Activated CD4-positive, alpha-beta T cell treated with anti-CD3 and anti-CD28 coated beads for 48 hours (primary cell): ENCODE results near the gene PTRH2.

ENCODE experiments used
- DNase-seq: peaks from one replicate; pipeline ENCODE4 v3.0.0-alpha.2; 2020

PTRH2 gene

DNA sequence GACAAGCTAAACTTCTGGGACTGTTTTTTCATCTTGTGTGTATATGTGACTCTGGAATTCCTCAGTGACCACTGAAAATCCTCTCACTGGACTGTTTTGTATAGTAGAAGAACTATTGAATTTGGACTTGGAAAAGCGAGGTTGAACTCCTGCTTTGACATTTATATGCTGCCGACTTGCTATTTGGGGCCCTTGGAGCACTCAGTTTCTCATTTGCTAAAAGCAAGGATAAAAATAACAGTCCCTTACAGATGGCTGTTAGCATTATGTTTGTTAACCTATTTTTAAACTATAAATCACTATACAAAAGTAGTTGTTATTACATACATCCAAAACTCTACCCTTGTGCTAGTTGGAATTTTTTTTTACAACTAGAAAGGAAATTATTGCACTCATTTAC, 9.2 kb upstream of the PTRH2 start:
- no peak for DNase-seq

DNA sequence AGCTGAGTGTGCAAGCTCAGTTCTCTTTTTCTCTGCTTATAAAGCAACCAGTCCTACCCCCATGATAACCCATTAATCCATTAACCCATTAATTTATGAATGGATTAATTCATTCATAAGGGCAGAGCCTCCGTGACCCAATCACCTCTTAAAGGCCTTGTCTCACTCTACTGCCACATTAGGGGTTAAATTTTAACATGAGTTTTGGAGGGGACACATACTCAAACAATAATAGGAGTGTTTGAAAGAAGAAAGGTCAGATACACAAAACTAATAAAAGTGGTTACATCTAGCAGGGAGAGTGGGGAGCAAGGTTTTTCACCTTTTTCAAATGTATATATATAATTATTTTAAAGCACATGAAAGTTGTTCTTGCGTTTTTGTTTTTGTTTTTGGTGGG, 7.0 kb upstream of the PTRH2 start:
- no peak for DNase-seq

DNA sequence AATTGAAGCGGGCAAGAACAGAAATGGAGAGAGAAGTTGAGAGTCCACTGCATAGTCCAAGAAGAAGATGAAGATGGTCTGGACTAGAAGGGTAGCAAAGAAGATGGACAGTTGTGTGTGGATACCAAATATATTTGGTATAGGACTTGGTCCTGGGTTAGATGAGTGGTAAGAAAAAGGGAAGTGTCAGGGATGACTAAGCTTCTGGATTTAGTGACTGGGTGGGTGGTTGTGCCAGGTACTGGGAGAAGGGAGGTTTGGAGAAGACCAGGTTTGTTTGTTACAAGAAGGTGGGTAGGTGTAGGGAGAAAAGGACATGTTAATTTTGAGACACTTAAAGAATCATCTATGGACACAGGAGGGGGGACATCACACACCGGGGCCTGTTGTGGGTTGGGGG, 5.6 kb upstream of the PTRH2 start:
- no peak for DNase-seq

DNA sequence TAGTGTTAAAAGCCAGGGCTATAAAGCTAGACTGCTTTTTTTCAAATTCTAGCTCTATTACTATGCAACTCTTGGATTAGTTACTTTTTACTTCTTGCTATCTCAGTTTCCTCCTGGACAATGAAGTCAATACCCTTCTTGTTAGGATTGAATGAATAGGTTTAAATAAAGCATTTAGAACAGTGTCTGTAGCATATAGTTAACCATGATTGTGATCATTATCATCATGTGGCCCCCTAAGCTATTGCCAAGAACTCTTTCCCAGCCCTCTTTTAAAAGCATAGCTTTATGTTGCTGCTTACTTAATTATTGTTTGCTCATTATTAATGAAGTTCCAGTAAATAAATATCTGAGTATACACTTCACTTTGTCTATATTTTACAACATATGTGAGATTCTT, 4.7 kb upstream of the PTRH2 start:
- DNase-seq, result no peak

DNA sequence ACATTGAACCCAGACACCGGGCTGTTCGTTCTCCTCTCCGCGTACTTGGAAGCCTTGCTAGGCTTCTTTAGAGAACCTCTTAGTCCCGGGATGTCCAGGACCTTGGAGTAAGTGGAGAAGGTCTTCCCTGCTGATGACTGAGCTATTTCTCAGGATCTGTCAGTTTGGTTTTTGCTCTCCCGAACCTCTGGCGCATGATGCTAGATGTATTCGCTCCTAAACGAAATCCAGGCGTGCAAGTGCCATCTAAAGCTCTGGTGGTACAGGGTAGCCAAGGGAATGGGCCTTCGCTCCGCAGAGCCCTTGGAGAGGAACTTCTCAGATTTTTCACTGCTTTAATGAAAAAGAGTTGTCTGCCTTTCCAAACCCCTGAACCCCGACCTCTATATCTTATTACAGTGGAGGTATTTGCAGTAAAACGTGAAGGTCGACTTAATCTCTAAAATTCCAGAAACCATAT, 771 bp upstream of the PTRH2 start:
- no peak for DNase-seq

DNA sequence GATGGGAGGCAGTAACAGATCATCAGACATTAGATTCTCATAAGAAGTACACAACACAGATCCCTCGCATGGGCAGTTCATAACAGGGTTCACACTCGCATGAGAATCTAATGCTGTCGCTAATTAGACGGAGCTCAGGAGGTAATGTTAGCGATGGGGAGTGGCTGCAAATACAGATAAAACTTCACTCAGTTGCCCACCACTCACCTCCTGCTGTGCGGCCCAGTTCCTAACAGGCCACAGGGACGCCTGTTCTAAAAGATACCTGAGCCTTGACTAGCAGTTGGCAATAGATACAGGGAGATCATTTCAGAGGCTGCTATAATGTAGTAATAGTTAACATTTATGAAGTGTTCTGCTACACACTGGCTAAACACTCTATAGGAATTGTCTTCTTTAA, 4.9 kb downstream of the PTRH2 start:
- no peak for DNase-seq

DNA sequence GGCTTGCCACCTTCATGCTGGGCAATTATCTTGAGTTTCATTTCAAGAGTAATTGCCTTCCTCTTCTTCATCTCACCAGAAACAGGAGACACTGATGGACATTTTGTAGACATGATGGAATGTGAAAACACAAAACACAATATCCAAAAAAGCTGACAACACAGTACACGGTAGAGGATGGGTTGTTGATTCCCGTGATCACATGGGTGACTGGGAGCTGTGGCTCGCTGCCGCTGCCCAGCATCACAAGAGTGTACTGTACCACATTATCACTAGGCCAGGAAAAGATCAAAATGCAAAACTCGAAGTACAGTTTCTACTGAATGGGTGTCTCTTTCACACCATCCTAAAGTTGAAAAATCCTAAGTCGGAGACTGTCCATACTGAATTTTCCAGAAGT, 7.4 kb downstream of the PTRH2 start:
- no peak for DNase-seq

DNA sequence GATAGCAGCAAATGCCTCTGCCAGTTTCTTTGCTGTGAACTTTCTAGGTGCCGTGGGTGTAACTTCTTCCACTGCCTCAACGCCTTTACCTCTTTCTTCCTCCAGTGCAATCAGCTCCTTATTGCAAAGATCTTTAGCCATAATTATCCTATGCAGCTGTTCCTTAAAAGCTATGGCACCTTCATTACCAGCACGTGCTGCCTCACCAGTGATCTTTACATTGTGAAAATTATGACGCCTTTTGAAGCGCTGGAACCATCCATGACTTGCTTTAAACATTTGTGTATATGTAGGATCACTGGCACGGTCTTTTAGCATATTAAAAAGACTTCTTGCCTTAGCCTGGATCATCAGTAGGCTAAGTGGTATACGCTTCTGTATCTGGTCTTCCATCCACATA, 8.0 kb downstream of the PTRH2 start:
- DNase-seq, result no peak

DNA sequence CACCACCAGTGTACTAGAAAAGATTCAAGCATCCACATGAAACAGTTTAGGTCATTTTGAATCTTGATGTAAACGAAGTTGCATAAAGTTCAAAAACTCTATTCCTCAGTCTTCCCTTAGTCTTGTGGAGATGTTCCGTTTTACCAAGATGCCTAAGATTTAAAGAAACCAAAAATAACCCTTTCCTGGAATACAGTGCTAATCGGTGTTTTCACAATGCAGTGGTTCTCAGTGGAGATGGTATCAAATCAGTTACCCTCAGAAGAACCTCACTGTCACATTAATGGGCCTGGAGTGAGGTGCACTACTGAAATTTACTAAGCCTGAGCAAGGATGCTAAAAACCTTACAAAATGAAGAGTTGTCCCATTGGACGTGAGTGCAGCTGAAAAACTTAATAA, 9.1 kb downstream of the PTRH2 start:
- no peak for DNase-seq

DNA sequence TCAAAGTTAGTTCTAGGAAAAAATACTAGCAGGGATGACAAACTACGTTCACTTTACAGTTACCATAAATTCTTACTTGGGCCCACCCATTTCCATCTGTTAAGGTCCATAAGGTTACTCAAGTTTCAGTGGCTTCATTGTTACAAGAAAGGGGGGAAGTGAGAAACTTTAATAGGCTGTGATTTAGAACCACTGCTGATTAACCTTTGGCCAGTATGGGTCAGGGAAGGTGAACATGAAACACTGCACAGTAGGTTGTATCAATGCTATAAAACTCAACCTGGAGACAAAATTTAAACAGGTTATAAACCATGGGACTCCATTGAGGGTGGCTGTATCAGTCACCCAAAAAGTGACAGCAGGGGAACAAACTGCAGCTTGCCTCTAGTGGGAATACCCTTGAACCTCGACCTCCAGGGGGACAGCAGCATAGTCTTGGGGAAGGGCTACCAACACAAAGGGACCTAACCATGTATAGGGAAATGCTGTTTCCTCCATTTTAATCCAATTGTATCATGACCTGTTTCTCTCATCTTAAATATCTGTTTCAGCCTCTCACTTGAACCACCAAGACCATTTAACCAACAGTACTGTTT, 10.4 kb downstream of the PTRH2 start:
- no peak for DNase-seq

DNA sequence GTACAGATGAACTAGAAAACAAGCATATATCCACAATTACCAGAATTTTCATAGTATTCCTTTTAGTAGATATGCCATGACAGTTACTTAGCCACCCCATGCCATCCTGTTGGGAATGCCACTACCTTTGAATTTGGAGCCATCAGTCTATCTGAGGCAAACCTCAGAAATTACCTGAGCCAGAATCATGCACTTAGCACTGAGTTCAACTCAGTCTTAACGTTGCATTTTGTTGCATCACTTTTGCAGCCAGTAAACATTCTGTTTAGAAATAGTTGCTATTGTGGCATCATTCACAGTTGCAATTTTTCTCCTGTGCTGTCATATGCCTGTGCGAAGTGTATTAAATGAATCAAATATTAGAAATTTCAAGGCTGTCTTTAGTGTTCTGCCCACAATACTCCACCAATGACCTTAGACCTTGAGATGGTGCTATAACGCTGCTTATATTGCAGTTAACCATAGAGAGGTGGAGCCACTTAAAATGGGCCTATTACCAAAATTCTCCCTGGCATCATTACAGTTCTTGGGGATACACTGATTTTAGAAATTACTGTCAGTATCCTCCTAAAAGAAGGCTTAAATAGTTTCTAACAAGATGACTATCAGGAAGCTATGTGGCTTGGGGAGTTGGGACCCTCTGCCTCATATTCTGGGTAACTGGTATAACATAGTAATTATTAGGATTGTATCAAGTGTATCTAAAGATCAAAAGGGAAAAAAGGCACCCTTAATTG, 11.1 kb downstream of the PTRH2 start:
- no peak for DNase-seq

DNA sequence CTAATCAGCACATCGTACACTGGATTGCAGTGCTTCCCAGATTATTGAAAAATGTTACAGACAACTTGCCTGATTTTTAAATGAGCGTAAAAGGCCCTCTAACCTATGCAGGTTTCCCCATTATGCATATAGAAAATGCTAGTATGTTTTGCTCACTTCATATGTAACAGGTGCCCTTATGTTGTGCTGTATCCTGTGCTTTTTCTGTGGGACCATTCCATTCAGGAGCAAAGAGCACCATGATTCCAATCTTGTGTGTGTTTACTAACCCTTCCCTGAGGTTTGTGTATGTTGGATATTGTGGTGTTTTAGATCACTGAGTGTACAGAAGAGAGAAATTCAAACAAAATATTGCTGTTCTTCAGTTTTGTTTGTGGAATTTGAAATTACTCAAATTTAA, 12.9 kb downstream of the PTRH2 start:
- no peak for DNase-seq

DNA sequence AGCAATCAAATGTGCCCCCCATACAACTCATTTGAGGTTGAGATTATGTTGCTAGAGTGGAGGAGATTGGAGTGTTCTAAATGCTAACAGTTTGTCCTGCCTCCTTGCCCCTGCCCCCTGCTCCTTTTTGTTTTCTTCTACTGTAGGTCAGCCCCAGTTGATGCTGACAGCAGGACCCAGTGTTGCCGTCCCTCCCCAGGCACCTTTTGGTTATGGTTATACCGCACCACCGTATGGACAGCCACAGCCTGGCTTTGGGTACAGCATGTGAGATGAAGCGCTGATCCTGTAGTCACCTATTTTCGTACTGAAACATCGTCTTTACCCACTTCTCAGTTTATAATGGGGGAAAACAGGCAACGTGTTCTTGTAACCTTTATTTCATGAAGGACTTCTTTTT, 13.6 kb downstream of the PTRH2 start:
- DNase-seq, result no peak

DNA sequence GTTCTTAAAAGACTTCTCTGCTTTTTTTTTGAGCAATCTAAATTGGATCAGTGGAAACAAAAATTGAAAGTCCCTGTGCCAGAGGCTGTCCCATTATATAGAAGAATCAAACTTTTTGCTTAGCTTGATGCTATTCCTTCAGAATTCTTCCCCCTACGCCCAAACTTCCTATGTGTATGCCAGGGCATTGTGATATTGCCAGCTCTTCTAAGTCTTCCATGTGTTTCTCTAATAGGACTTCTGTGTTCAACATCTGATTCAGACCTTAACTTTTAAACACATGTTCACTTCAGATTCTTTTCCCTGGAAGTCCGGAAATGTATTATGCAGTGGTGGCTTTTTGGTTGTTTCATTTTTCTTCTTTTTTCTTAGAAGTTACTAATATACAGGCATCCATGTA, 18.7 kb downstream of the PTRH2 start:
- DNase-seq, result no peak

DNA sequence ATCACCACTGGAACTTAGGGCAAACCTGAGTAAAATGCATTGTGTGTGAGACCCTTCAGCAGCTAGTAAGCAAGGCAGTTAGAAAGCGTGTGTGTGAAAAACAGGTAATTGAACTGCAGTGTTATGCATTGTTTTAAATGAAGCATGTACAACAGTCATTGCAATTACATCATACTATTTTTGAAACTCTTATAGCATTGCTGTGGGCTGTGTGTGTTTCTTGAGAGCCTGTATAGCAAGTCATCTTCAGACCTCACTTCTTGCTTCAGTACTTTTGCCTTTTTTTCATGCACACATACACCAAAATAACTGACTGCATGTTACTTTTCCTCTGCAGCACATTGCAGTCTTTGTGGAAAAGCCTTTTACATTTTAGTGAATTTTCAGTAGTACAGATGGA, 19.2 kb downstream of the PTRH2 start:
- DNase-seq, result no peak

DNA sequence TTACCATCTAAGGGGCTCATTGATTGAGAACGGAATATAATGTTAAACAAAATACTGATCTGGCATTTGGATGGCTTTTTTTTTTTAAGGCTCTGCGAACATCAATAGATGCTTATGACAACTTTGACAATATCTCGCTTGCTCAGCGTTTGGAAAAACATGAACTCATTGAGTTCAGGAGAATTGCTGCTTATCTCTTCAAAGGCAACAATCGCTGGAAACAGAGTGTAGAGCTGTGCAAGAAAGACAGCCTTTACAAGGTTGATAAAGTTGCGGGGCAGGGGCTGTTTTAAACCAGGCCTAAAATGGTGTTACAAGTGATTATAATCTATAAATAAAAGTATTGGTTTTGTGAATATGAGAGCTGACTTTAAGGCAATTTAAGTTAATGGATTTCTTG, 22.3 kb downstream of the PTRH2 start:
- no peak for DNase-seq

DNA sequence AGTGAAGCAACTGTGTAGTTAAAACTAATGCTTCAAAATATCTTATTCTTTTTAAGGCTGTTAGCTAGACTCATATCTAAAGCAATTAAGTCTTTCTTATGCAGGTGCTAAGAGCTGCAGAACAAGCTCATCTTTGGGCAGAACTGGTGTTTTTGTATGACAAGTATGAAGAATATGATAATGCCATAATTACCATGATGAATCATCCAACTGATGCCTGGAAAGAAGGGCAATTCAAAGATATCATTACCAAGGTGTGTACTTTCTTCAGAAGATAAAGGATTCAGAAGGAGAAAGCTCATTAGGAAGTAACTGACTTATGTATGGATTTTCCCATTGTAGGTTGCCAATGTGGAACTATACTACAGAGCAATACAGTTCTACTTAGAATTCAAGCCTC, 23.9 kb downstream of the PTRH2 start:
- no peak for DNase-seq

DNA sequence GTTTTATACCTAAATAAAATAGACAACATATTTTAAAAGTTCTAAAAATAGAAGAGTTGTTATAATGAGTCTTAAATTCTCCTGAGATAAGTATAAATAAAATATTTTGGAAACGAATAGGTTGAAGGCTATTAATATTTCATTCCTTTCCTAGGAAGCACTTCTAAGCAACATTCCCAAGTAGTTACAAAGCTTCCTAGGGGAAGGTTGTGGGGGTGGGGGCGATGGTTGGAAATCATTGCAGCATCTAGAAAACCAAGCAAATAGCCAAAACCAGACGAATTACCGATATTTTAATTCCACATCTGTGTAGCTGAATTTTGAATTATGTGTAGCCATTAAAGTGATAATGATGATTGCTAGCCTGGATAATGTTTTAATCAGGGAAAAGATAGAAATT, 26.9 kb downstream of the PTRH2 start:
- no peak for DNase-seq

DNA sequence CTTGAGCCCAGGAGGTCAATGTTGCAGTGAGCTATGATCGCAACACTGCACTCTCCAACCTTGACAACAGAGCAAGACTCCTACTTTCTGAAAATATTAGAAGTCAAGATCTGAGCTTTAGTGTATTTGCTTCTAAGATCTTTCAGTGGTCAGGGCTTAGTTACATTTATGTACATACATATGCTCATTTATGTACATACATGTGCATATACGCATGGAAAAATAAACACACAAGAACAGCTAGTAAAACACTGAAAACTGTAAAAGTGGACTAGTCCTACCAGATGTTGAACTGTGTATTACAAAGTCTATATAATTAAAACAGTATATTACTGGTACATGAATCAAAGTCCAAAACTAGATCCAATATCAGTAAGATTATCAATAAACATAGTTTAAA, 28.3 kb downstream of the PTRH2 start:
- DNase-seq, result no peak

DNA sequence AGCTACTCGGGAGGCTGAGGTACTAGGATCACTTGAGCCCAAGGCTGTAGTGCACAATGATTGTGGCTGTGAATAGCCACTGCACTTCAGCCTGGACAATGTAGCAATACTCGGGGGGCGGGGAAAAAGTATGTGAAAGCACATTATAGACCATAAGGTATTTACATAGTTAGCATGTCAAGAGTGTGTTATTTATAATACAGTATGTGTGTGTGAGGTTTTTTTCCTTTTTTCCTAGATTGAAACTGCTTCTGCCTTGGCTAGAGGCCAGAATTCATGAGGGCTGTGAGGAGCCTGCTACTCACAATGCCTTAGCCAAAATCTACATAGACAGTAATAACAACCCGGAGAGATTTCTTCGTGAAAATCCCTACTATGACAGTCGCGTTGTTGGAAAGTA, 30.5 kb downstream of the PTRH2 start:
- no peak for DNase-seq

DNA sequence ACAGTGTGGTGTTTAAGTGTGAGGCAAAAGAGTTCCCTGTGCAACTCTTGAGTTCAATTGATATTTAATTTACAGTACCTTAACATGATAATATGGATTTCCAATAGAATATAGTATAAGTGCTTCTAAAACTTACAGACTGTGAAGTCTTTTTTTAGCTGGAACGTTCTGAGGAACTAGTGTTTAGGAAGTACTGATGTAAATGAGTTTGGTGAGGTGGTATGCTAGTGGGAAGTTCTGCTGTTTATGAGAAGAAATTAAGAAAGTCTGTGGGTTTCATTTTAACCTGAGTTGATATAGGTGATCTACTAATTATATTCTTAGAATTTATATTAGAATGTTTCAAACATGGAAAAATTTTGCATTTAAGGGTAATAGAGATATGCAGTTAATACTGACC, 32.0 kb downstream of the PTRH2 start:
- no peak for DNase-seq

DNA sequence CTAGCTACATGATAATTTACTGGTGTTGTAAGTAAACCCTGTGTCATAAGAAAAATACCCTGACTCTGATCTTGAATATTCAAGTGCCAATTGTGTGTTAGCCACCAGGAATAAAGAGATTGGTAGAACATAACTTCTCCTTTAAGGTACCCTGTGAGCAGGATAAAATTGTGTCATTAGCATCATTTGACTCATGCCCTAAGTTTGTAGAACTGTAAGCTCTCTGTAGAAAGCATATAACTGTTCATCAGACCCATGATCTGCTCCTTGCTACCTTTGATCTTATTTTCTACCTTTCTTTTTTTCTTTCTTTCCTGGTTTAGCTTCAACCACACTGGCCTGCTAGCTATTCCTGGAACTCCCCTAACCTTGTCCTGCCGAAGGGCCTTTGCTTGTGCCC, 35.8 kb downstream of the PTRH2 start:
- DNase-seq, result no peak

DNA sequence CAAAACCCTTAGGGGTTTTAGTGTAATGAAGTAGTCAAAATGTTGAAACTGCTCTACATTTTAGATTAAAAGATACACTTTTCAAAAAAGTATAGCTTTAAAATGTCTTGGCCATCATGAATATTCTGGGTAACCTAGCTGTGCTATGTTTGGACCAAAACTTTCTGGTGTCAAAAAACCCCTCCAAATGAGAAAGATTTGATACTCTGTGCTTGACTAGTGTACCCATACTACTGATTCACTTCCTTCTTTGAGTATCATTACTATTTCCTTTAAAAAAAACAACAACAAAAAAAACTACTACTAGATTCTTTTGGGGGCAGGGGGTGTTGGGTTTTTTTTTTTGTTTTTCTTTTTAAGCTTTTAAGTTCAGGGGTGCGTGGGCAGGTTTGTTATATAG, 37.3 kb downstream of the PTRH2 start:
- DNase-seq, result no peak

DNA sequence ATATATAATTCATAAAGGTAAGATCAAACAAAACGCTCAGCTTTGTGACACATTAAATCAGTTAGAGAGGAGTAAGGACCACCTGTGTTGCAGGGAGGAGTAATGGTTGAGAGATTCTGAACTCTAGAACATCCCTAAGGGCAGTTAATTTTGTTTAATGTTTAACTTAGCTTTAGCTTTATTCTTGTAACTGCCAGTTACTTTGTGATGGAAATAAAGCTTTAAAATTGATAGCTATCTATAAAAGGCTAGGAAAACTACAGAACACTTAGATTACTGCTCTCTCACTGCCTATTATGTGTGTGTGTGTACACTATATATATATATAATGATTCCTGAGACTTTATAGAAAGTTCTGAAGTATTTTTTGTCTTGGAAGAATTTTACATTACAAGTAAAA, 37.8 kb downstream of the PTRH2 start:
- DNase-seq, result no peak

DNA sequence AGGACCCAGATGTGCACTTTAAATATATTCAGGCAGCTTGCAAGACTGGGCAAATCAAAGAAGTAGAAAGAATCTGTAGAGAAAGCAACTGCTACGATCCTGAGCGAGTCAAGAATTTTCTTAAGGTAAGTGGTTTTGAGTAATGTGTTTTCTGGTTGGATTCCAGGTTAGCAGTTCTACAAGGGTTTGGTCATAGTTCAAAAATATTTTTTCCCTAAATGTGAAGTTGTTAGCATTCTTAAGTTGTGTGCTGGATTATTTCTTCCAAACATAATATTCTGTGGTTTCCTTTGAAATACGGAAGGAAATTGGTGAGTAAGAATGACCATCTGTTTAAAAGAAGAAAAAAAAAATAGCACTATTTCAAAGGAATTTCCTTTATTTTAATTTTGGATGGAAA, 38.4 kb downstream of the PTRH2 start:
- no peak for DNase-seq
